Skeletal muscle satellite cell (primary cell): ENCODE data around the gene ALDOB.
A peak's percentile ranks its signal among the peaks of the same experiment; 100 is the strongest.
"Not testable (repeated sequence)": the region's sequence is repeated elsewhere in the genome, so short reads cannot be mapped to it uniquely, and the experiment has no call there.

Source experiments
- H3K27me3 ChIP-seq: 2 replicates; pipeline ENCODE4 v1.7.0; 2013; ENCODE audit warnings: low read length; ENCODE audit not compliant: control insufficient read depth, insufficient read depth
- H3K36me3 ChIP-seq: 2 replicates; pipeline ENCODE4 v1.7.0; 2013; ENCODE audit warnings: mild to moderate bottlenecking, control low read depth, low read length; ENCODE audit not compliant: insufficient read depth
- H3K4me1 ChIP-seq: 2 replicates; pipeline ENCODE4 v1.7.0; 2013; ENCODE audit warnings: low read length; ENCODE audit not compliant: control insufficient read depth, insufficient read depth
- H3K4me2 ChIP-seq: 2 replicates; pipeline ENCODE4 v1.7.0; 2013; ENCODE audit warnings: mild to moderate bottlenecking, low read length
- H3K4me3 ChIP-seq: 2 replicates; pipeline ENCODE4 v1.7.0; 2013; ENCODE audit warnings: low read length
- H3K9ac ChIP-seq: 2 replicates; pipeline ENCODE4 v1.7.0; 2013; ENCODE audit warnings: mild to moderate bottlenecking, low read depth, low read length, moderate library complexity
- H3K9me3 ChIP-seq: replicated peaks from 2 replicates; pipeline ENCODE4 v1.7.0; 2013; ENCODE audit warnings: mild to moderate bottlenecking, control low read depth, low read length

ALDOB gene

DNA sequence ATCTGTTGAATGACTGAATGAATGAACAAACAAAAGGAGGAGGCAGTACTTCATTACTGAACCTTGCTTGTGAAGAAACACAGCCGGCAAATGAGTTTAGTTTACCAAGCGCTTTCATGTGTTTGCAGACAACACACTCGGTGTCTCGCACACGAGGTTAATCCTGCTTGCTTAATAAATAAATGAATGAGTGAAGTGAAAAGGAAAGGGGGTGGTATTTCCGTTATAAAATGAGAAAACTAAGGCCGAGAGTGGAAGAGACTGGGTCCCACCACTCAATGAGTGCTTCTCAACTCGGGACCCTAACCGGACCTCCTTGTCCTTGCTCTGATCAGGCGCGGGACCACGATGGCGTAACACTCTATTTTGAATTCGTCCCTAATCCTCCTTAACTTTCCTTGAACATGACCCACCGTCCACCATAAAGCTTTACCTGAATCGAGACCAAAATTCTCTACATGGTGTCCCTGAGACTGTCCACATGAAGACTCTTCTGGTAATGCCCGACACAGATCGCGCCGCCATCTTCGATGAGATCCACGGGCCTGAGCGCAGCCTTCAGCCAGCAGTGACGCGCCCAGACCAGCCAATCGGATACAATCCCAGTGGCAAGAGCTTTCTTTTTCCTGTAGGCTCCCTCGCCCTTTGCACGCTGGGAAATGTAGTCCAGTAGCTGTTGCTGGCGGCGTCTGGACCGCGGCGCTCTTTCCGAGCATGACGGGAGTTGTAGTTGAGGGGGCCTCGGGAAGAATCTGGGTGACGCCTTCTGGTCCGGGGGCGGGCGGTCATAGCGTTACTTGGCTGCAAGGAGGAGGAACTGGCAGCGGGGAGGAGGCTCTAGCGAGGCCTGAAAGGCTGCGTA lies 37.3 kb downstream of the ALDOB start, which contains the start of the genes MRPL50 and ZNF189:
Gene MRPL50 (minus strand): TSS at position 551 of the 862 bp plus-strand sequence. CDS start 26 bp downstream, at position 525.
Gene ZNF189 (plus strand): TSS at position 784 of the 862 bp plus-strand sequence. CDS start 306 bp downstream, outside the sequence.
- H3K27me3 ChIP-seq: no peaks in the 10 kb centered on the region
- peaks cover 38% of the 10 kb centered on the region for H3K36me3 ChIP-seq
- H3K4me3 ChIP-seq: peak within 1 kb of the TSS; percentile 83
- H3K9ac ChIP-seq: peak within 1 kb of the TSS; percentile 95
- H3K4me2 ChIP-seq: peak within 1 kb of the TSS; percentile 97
- peaks cover 21% of the 10 kb centered on the region for H3K4me1 ChIP-seq
- H3K9me3 ChIP-seq: no peaks in the 10 kb centered on the region

DNA sequence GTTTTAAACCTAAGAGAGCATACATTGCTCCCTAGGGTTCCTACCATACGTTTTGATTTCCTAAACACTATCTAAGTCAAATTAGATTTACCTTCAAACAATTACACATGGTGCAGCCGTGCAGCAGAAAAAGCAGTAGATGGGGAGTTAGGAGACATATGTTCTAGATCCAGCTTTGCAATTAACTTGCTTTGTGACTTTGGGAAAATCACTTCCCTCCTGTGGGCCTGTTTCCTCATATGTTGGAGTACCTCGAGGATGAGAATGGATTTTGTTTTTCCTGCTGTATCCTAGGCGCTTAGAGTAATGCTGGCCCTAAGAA lies 37.9 kb downstream of the ALDOB start:
- Histone ChIP-seq H3K4me1 (peaks cover 21% of the 10 kb centered on the region), H3K36me3 (peaks cover 33% of the 10 kb centered on the region), H3K4me2 (peak overlapping the region; percentile 87), H3K9me3 (no peaks in the 10 kb centered on the region), H3K27me3 (no peaks in the 10 kb centered on the region), H3K9ac (peak overlapping the region; percentile 79), H3K4me3 (peak overlapping the region; percentile 71)

DNA sequence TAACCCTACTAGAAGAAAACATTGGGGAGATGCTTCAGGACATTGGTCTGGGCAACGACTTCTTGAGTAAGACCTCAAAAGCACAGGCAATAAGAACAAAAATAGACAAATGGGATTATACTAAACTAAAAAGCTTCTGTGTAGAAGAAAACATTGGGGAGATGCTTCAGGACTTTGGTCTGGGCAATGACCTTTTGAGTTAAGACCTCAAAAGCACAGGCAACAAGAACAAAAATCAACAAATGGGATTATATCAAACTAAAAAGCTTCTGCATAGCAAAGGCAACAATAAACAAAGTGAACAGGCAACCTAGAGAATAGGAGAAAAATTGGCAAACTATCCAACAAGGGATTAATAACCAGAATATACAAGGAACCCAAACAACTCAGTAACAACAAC lies 40.9 kb downstream of the ALDOB start:
- Histone ChIP-seq H3K27me3 (no peaks in the 10 kb centered on the region), H3K4me3 (no peak overlapping the region), H3K4me2 (no peak overlapping the region), H3K9me3 (no peaks in the 10 kb centered on the region), H3K4me1 (peaks cover 5% of the 10 kb centered on the region), H3K36me3 (peaks cover 17% of the 10 kb centered on the region), H3K9ac (no peak overlapping the region)

DNA sequence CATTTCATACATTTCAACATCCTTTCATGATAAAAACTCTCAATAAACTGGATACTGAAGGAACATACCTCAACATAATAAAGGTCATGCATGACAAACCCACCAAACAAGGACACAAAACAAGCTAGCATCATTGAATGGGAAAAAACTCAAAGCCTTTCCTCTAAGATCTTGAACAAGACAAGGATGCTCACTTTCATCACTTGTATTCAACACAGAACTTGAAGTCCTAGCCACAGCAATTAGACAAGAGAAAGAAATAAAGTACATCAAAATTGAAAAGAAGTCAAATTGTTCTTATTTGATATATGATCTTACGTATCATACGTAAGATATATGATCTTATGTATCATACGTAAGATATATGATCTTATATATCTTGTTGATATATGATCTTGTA lies 42.4 kb downstream of the ALDOB start:
- H3K36me3 ChIP-seq: peaks cover 21% of the 10 kb centered on the region

DNA sequence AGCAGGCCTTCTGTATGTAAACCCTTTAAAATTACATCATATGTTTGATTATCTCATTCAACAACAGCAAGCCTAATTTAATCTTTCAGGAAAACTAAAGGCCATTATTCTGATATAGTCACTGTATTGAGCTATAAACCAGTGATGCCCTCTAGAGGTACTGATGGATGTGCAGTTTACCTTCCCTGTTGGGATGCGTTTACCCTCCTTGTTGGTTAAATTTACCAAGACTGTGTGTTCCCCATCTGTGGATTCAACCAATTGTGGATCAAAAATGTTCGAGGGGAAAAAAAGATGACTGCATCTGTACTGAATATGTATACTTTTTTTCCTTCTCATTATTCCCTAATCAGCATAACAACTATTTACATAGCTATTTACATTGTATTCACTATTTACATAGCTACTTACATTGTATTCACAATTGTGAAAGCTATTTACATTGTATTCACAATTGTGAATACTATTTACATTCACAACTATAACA lies 47.0 kb downstream of the ALDOB start:
- Histone ChIP-seq H3K4me1 (no peaks in the 10 kb centered on the region), H3K9me3 (no peaks in the 10 kb centered on the region), H3K4me2 (no peak overlapping the region), H3K4me3 (no peak overlapping the region), H3K36me3 (peaks cover 16% of the 10 kb centered on the region), H3K9ac (no peak overlapping the region), H3K27me3 (no peaks in the 10 kb centered on the region)

More for the DNA sequence above, 42.4 kb downstream of the ALDOB start:
- H3K27me3 ChIP-seq: no peaks in the 10 kb centered on the region
- H3K4me1 ChIP-seq: peaks cover 4% of the 10 kb centered on the region
- no peak overlapping the region for H3K4me2 ChIP-seq
- H3K4me3 ChIP-seq: no peak overlapping the region
- no peaks in the 10 kb centered on the region for H3K9me3 ChIP-seq
- no peak overlapping the region for H3K9ac ChIP-seq

DNA sequence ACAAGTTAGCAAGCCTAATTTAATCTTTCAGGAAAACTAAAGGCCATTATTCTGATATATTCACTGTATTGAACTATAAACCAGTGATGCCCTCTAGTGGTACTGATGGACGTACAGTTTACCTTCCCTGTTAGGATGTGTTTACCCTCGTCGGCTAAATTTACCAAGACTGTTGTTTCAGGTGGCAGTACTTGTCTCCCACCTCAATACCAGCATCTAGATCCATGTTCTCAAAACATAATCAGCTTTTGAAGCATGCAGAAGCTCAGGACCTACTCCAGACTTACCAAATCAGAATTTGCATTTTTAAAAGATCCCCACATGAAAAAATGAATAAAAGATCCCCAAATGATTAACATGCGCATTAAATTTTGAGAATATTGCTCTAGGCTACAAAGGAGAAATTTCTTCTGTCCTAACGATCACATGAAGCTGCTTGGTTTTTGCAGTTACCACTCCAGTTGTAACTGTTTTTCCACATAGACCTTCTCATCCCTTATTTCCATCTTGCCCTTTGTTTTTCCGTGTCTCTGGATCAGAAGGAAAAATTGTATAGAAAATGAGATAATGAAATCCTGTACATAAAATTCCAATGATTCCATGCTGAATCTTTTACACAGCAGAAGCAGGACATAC lies 47.6 kb downstream of the ALDOB start:
- H3K4me2 ChIP-seq: no peak overlapping the region
- H3K4me3 ChIP-seq: no peak overlapping the region

DNA sequence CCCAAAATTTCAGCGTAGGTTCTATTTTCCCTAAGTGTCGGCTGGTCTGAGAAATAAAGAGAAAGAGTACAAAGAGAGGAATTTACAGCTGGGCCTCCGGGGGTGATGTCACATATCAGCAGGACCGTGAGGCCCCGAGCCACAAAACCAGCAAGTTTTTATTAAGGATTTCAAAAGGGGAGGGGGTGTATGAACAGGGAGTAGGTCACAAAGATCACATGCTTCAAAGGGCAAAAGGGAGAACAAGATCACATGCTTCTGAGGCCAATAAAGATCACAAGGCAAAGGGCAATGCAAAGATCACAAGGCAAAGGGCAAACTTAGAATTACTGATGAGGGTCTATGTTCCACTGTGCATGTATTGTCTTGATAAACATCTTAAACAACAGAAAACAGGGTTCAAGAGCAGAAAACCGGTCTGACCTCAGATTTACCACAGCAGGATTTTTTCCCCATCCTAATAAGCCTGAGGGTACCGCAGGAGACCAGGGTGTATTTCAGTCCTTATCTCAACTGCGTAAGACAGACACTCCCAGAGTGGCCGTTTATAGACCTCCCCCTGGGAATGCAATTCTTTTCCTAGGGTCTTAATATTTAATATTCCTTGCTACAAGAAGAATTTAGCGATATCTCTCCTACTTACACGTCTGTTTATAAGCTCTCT lies 50.6 kb downstream of the ALDOB start, which contains the start of gene BAAT:
Gene BAAT (minus strand): TSS at position 134 of the 664 bp plus-strand sequence. CDS start 13,602 bp downstream, outside the sequence.
- H3K9ac ChIP-seq, H3K36me3 ChIP-seq, H3K4me3 ChIP-seq: not testable (repeated sequence)

More for the DNA sequence above, 47.6 kb downstream of the ALDOB start:
- H3K27me3 ChIP-seq: no peaks in the 10 kb centered on the region
- no peaks in the 10 kb centered on the region for H3K9me3 ChIP-seq
- H3K36me3 ChIP-seq: peaks cover 16% of the 10 kb centered on the region
- no peak overlapping the region for H3K9ac ChIP-seq
- H3K4me1 ChIP-seq: no peaks in the 10 kb centered on the region

DNA sequence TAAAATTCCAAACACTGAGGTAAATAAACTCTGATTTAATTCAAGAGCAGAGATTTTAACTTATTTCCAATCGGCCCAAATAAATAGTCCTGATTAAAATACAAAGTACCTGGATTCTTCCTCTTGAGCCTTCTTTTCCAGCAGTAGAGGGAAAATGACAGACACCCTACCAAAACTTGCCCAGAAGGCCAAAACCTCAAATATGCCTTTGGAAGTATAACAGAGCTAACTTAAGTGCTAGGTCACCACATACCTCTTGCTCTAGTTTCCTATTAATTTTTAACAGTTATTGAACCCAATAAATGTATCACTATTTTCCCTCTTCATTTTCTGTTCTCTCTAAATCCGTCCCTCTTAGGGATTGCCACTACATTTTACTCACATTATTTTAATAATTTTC lies 52.2 kb downstream of the ALDOB start:
- H3K4me1 ChIP-seq: no peaks in the 10 kb centered on the region
- H3K9ac ChIP-seq: no peak overlapping the region
- H3K27me3 ChIP-seq: no peaks in the 10 kb centered on the region
- no peak overlapping the region for H3K4me2 ChIP-seq
- H3K9me3 ChIP-seq: no peaks in the 10 kb centered on the region
- no peaks in the 10 kb centered on the region for H3K36me3 ChIP-seq
- no peak overlapping the region for H3K4me3 ChIP-seq

More for the DNA sequence above, 50.6 kb downstream of the ALDOB start, which contains the start of gene BAAT:
- not testable (repeated sequence) for H3K27me3 ChIP-seq, H3K9me3 ChIP-seq, H3K4me1 ChIP-seq, H3K4me2 ChIP-seq

DNA sequence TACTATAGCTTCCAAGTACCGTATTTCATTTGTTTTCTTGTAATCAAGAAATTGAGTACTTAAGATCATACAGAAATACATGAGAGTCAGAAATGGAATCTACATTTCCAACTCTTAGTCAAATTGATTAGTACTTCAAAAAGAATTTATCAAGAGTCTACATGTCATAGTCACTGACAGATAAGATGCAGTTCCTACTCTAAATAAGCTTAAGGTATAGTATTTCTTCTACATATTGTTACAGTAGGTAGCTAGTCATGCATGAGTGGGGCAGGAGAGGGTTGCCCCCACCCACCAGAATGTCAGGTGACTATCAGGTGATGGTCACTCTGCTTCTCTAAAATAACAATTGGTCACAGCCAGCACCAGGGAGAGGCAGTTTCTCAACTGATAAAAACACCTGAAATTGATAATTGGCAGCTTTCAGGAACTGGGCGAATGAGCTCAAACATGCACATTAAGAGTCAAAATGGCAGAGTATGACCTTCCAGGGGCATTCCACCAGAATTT lies 53.7 kb downstream of the ALDOB start:
- Histone ChIP-seq H3K4me2 (no peak overlapping the region), H3K4me3 (no peak overlapping the region), H3K4me1 (no peaks in the 10 kb centered on the region), H3K9ac (no peak overlapping the region), H3K9me3 (no peaks in the 10 kb centered on the region), H3K27me3 (no peaks in the 10 kb centered on the region), H3K36me3 (no peaks in the 10 kb centered on the region)

DNA sequence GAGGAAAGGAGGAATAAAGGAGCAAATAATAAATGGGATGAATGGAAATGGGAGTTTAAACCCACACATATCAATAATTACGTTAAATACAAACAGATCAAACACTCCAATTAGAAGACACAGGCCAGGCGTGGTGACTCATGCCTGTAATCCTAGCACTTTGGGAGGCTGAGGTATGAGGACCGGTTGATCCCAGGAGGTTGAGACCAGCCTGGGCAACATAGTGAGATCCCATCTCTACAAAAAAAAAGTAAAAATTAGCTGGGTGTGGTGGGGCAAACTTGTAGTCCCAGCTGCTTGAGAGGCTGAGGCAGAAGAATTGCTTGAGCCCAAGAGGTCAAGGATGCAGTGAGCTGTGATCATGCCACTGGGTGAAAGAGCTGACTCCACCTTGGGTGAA lies 54.5 kb downstream of the ALDOB start:
- no peaks in the 10 kb centered on the region for H3K27me3 ChIP-seq
- H3K4me1 ChIP-seq: peaks cover 7% of the 10 kb centered on the region
- H3K4me2 ChIP-seq: no peak overlapping the region
- H3K4me3 ChIP-seq: no peak overlapping the region
- H3K36me3 ChIP-seq: no peaks in the 10 kb centered on the region
- no peak overlapping the region for H3K9ac ChIP-seq
- H3K9me3 ChIP-seq: no peaks in the 10 kb centered on the region

DNA sequence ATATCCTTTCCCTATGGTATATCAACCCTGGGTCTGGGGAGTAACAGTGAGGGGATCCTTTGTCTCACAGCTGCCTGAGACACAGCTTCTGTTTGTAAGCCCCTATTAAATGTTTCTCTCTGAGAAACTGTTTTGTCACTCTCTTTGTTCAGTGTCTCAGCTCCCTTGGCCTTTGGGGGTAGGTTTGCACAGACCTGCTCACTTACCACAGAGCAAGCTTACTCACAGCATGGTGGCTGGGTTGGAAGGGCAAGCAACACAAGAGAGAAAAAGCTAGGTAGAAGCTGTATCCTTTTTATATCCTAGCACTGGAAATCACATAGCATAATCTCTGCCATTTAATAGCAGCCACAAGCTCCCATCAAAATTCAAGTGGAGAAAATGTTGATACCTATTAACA lies 55.3 kb downstream of the ALDOB start:
- H3K9me3 ChIP-seq: no peaks in the 10 kb centered on the region
- no peak overlapping the region for H3K9ac ChIP-seq
- no peak overlapping the region for H3K4me2 ChIP-seq
- peaks cover 7% of the 10 kb centered on the region for H3K4me1 ChIP-seq
- H3K4me3 ChIP-seq: no peak overlapping the region
- H3K27me3 ChIP-seq: no peaks in the 10 kb centered on the region
- no peaks in the 10 kb centered on the region for H3K36me3 ChIP-seq
